ENCODE data around the gene HPN.
"Not testable (repeated sequence)": the region's sequence is repeated elsewhere in the genome, so short reads cannot be mapped to it uniquely, and the experiment has no call there.

The HPN gene

GRCh38 chr19:35009424-35010415 is 31.8 kb upstream of the HPN start:
- DNase-seq: no peak

GRCh38 chr19:35011091-35011689 is 30.3 kb upstream of the HPN start:
- DNase-seq: no peak

- no peak for DNase-seq
These were observed 29.5 kb upstream of the HPN start for GRCh38 chr19:35011737-35012682.

- no peak for DNase-seq
These were observed 28.3 kb upstream of the HPN start for GRCh38 chr19:35013041-35013819.

GRCh38 chr19:35013820-35014754 is 27.4 kb upstream of the HPN start:
- DNase-seq: no peak

- not testable (repeated sequence) for DNase-seq
These were observed 26.7 kb upstream of the HPN start for GRCh38 chr19:35014774-35015173.

GRCh38 chr19:35015270-35015953 is 26.1 kb upstream of the HPN start:
- DNase-seq: no peak

- no peak for DNase-seq
These were observed 25.6 kb upstream of the HPN start for GRCh38 chr19:35015954-35016351.

- DNase-seq: no peak
These were observed 24.0 kb upstream of the HPN start for GRCh38 chr19:35017507-35017906.

GRCh38 chr19:35018379-35018778 is 23.1 kb upstream of the HPN start:
- DNase-seq: no peak

GRCh38 chr19:35019144-35019543 is 22.4 kb upstream of the HPN start:
- DNase-seq: no peak

- no peak for DNase-seq
These were observed 20.5 kb upstream of the HPN start for GRCh38 chr19:35021016-35021415.

GRCh38 chr19:35021596-35021995 is 19.9 kb upstream of the HPN start:
- DNase-seq: no peak

GRCh38 chr19:35022460-35022859 is 19.1 kb upstream of the HPN start:
- DNase-seq: no peak

GRCh38 chr19:35023428-35023827 is 18.1 kb upstream of the HPN start:
- no peak for DNase-seq

GRCh38 chr19:35024095-35024494 is 17.4 kb upstream of the HPN start:
- DNase-seq: no peak

GRCh38 chr19:35025969-35026368 is 15.6 kb upstream of the HPN start:
- no peak for DNase-seq

GRCh38 chr19:35026418-35026817 is 15.1 kb upstream of the HPN start:
- no peak for DNase-seq

GRCh38 chr19:35027009-35027408 is 14.5 kb upstream of the HPN start:
- DNase-seq: no peak

- DNase-seq: no peak
These were observed 13.5 kb upstream of the HPN start for GRCh38 chr19:35027851-35028599.

All from DMS153 (cell line).